PFSK-1 (cell line): Measurements from ENCODE around the gene SLC1A2.

Experiments
- FOXP2 ChIP-seq: optimal IDR thresholded peaks from 2 replicates; pipeline ENCODE3; 2011; ENCODE audit warnings: borderline replicate concordance, control low read depth, inconsistent platforms; ENCODE audit not compliant: insufficient read depth; ENCODE audit errors: extremely low read length, extremely low read depth
- POLR2AphosphoS5 ChIP-seq: IDR thresholded peaks from 2 replicates; pipeline ENCODE4 v1.6.1; 2012; ENCODE audit warnings: low read depth, mild to moderate bottlenecking, control low read depth, low read length, moderate library complexity
- SIN3A ChIP-seq: IDR thresholded peaks from 2 replicates; pipeline ENCODE4 v1.6.1; 2012; ENCODE audit warnings: mild to moderate bottlenecking, low read length, moderate library complexity, borderline replicate concordance; ENCODE audit not compliant: insufficient read depth
- TAF1 ChIP-seq: IDR thresholded peaks from 2 replicates; pipeline ENCODE4 v1.6.1; 2012; ENCODE audit warnings: low read length, control low read depth, borderline replicate concordance; ENCODE audit not compliant: insufficient read depth
- TF ChIP-seq, protein P1 (sequence below), 2 experiments: IDR thresholded peaks; 2 replicates each; pipeline versions ENCODE4 v1.6.1 to v1.8.0; 2011 to 2012; ENCODE audit warnings: low read depth in 2 of 2, low read length in 2 of 2, control low read depth in 1 of 2, inconsistent platforms in 1 of 2, mild to moderate bottlenecking in 1 of 2, moderate library complexity in 1 of 2; ENCODE audit not compliant: insufficient read depth in 1 of 2

Gene SLC1A2

DNA sequence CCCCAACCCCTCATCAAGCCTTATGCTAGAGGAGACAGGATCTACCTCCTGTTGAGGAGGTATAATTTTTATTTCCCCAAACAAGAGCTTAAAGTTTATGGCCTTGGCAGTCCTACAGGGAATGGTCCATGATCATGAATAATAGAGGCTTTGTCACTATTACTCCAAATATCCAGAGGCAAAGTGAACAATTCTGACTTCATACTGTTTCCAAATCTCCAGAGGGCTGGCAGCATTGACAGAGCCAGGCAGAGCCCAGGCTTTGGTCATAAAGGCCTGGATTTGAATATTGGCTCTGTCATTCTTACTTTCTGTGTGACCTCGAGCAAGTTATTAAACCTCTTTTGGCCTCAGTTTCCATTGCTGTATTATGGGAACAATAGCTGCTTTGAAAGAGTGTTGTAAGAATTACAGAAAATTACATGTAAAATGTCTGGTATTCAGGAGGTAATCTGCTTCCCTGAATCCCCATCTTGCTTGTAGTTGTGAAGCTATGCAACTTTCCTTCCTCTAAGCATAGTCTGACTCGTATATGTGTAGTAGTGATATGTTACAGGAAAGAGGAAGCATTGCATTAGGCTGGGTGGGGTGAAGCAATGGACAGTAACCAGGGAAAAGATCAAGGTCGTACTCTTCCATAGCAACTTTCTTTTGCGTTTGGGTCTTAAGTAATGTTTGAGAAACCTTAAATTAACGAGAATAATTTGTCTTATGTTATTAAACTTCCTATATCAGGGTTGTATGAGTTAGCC lies 191.6 kb downstream of the SLC1A2 start:
- TF ChIP-seq FOXP2 (no peak), SIN3A (no peak), TAF1 (no peak), POLR2AphosphoS5 (no peak)
- TF ChIP-seq, protein P1, sequence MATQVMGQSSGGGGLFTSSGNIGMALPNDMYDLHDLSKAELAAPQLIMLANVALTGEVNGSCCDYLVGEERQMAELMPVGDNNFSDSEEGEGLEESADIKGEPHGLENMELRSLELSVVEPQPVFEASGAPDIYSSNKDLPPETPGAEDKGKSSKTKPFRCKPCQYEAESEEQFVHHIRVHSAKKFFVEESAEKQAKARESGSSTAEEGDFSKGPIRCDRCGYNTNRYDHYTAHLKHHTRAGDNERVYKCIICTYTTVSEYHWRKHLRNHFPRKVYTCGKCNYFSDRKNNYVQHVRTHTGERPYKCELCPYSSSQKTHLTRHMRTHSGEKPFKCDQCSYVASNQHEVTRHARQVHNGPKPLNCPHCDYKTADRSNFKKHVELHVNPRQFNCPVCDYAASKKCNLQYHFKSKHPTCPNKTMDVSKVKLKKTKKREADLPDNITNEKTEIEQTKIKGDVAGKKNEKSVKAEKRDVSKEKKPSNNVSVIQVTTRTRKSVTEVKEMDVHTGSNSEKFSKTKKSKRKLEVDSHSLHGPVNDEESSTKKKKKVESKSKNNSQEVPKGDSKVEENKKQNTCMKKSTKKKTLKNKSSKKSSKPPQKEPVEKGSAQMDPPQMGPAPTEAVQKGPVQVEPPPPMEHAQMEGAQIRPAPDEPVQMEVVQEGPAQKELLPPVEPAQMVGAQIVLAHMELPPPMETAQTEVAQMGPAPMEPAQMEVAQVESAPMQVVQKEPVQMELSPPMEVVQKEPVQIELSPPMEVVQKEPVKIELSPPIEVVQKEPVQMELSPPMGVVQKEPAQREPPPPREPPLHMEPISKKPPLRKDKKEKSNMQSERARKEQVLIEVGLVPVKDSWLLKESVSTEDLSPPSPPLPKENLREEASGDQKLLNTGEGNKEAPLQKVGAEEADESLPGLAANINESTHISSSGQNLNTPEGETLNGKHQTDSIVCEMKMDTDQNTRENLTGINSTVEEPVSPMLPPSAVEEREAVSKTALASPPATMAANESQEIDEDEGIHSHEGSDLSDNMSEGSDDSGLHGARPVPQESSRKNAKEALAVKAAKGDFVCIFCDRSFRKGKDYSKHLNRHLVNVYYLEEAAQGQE (IDR thresholded peaks at IDR 0.05; ENCODE audit: insufficient read depth in 1 of 2, low read depth in 2 of 2, low read length in 2 of 2): no peak

DNA sequence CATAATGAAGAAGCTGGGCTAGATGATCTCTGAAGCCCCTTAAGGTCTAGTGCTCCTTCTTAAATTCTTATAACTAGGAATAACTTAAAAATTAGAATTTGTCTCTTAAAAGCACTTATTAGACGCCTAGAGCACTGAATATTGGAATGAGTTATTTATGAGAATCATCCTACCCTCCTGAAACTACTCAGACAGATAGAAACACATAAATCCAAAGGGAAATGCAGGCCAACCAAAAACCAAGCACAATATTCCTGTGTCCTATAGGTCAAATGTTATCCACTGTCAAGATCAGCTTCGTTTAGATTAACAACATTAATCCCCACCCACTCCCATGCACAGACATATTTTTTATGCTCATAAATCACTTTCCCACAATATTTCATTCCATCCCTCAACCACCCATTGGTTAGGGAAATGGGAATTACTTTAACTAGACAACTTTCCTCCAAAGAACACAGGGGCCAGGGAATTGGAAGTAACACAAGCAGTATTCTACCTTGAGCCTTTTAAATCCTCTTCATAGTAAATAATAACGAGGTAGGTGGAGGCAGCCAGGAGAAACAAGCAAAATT lies 193.3 kb downstream of the SLC1A2 start:
- TF ChIP-seq, protein P1 (IDR thresholded peaks at IDR 0.05; ENCODE audit: insufficient read depth in 1 of 2, low read depth in 2 of 2, low read length in 2 of 2): no peak
- TF ChIP-seq TAF1 (no peak), SIN3A (no peak), POLR2AphosphoS5 (no peak), FOXP2 (no peak)

- TF ChIP-seq POLR2AphosphoS5 (no peak), FOXP2 (no peak), TAF1 (no peak), SIN3A (no peak)
- TF ChIP-seq, protein P1 (IDR thresholded peaks at IDR 0.05; ENCODE audit: insufficient read depth in 1 of 2, low read depth in 2 of 2, low read length in 2 of 2): no peak
Observed at GRCh38 chr11:35223991-35224390, 195.4 kb downstream of the SLC1A2 start.

DNA sequence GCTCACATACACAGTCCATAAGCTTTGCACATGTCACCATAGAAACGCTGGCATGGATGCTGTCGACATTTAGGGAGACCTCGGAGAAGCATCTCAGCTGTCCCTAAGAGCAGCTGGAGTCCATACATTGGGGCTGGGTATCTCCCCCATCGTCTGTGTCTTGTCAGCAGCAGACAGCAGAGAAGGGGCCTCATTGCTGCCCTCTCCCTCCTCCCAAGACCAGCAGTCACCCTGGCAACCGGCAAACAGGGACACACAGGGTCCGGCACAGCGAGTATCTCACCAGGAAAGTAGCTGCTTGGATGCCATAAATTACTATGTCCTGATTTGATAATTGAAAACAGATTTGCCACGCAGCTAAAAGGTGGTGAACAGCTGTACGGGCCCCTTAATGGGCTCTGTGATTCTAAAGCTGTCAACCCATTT lies 196.0 kb downstream of the SLC1A2 start:
- TF ChIP-seq, protein P1 (IDR thresholded peaks at IDR 0.05; ENCODE audit: insufficient read depth in 1 of 2, low read depth in 2 of 2, low read length in 2 of 2): no peak
- no peak for TF ChIP-seq POLR2AphosphoS5
- TF ChIP-seq SIN3A: no peak
- no peak for TF ChIP-seq TAF1
- no peak for TF ChIP-seq FOXP2

GRCh38 chr11:35218956-35219355 lies 200.4 kb downstream of the SLC1A2 start:
- no peak for TF ChIP-seq FOXP2
- no peak for TF ChIP-seq POLR2AphosphoS5
- TF ChIP-seq TAF1: no peak
- TF ChIP-seq, protein P1 (IDR thresholded peaks at IDR 0.05; ENCODE audit: insufficient read depth in 1 of 2, low read depth in 2 of 2, low read length in 2 of 2): no peak
- no peak for TF ChIP-seq SIN3A
